HepG2 (cell line): ENCODE data around the gene AZI2. TPM values are rescaled to one million over a fixed set of nuclear protein-coding genes. Genes with fewer than 3 reads are reported as not detected.

Source experiments
- ATAC-seq: fragments of 200-7000 bp; cut with Tn5 transposase; 3 replicates; pipeline ENCODE4 v1.9.1; 2020; ENCODE audit warnings: mild to moderate bottlenecking, moderate library complexity
- BruUV-seq: library from RNA; stranded (reverse); fragments of 400-500 nt; replicated peaks from 2 replicates; lab custom pipeline; 2021; lab: Mats Ljungman, UMichigan
- CTCF ChIA-PET: fragments of 300-600 bp; formaldehyde crosslinking; extraction: SDS; loops from one replicate; lab custom pipeline; 2021; ENCODE audit warnings: low total read pairs, inconsistent platforms, low intra/inter-chr PET ratio; lab: Yijun Ruan, JAX
- POLR2A ChIA-PET: fragments of 350-600 bp; sonication (Branson Sonifier 250); formaldehyde crosslinking; loops from one replicate; lab custom pipeline; 2020; ENCODE audit warnings: antibody characterized with exemption, inconsistent platforms; lab: Yijun Ruan, JAX
- DNase-seq: peaks from one replicate; pipeline ENCODE4 v3.0.0-alpha.2; 2015; ENCODE audit warnings: low spot score
- FAIRE-seq: peaks from 3 replicates; lab custom pipeline; 2011; peaks lifted over from hg19 to GRCh38; lab: Jason Lieb, UNC
- H2AFZ ChIP-seq: one replicate; pipeline ENCODE4 v1.6.1; 2011; ENCODE audit warnings: low read length, inconsistent platforms
- H3K27ac ChIP-seq: fragments of 300-600 bp; 3 replicates; pipeline ENCODE4 v1.8.0; 2011; ENCODE audit warnings: mixed run types, mild to moderate bottlenecking, mixed read lengths, low read length, inconsistent platforms; ENCODE audit not compliant: insufficient read depth; ENCODE audit errors: extremely low read length
- H3K27me3 ChIP-seq, 2 experiments: fragments of 200-600 bp in 1 of 2; 2 replicates in 1 of 2; 3 replicates in 1 of 2; pipeline versions ENCODE4 v1.6.0 to v1.8.0; 2011; ENCODE audit warnings: low read length in 2 of 2, mild to moderate bottlenecking in 2 of 2, moderate library complexity in 2 of 2, inconsistent platforms in 1 of 2; ENCODE audit not compliant: insufficient read depth in 2 of 2, control insufficient read depth in 1 of 2
- H3K36me3 ChIP-seq, 2 experiments: fragments of 200-600 bp in 1 of 2; replicated peaks in 1 of 2; 2 replicates in 1 of 2; 3 replicates in 1 of 2; pipeline versions ENCODE4 v1.5.1 to v1.8.0; 2011; ENCODE audit warnings: low read length in 2 of 2, inconsistent platforms in 1 of 2; ENCODE audit not compliant: insufficient read depth in 2 of 2, control insufficient read depth in 1 of 2
- H3K4me1 ChIP-seq: 2 replicates; pipeline ENCODE4 v1.5.1; 2012; ENCODE audit warnings: low read length, inconsistent platforms; ENCODE audit not compliant: insufficient read depth
- H3K4me2 ChIP-seq: 2 replicates; pipeline ENCODE4 v1.6.0; 2011; ENCODE audit warnings: low read depth, low read length, inconsistent platforms
- H3K4me3 ChIP-seq, 3 experiments: fragments of 200-600 bp in 1 of 3; sonication (generic), shearing (Covaris generic) in 1 of 3; replicated peaks in 1 of 3; 2 replicates each; pipeline ENCODE4 v1.5.1; 2011 to 2016; ENCODE audit warnings: low read length in 3 of 3, inconsistent platforms in 2 of 3, low read depth in 2 of 3, mild to moderate bottlenecking in 2 of 3, control low read depth in 1 of 3, mixed read lengths in 1 of 3; ENCODE audit not compliant: insufficient read depth in 1 of 3
- H3K79me2 ChIP-seq: one replicate; pipeline ENCODE4 v1.6.1; 2011; ENCODE audit warnings: low read length, inconsistent platforms; ENCODE audit not compliant: insufficient read depth
- H3K9ac ChIP-seq: 2 replicates; pipeline ENCODE4 v1.6.0; 2011; ENCODE audit warnings: mild to moderate bottlenecking, low read depth, low read length, inconsistent platforms; ENCODE audit not compliant: insufficient read depth
- H3K9me3 ChIP-seq: 2 replicates; pipeline ENCODE4 v1.5.1; 2012; ENCODE audit warnings: mild to moderate bottlenecking, low read length
- H4K20me1 ChIP-seq: 2 replicates; pipeline ENCODE4 v1.6.0; 2011; ENCODE audit warnings: inconsistent platforms, mild to moderate bottlenecking, low read length, moderate library complexity; ENCODE audit not compliant: insufficient read depth
- MIER2 ChIP-seq: IDR thresholded peaks from 2 replicates; pipeline ENCODE4 v1.6.1; 2016; ENCODE audit warnings: missing biosample characterization, missing genetic modification reagents
- NFE2 ChIP-seq: sonication (generic); formaldehyde crosslinking; IDR thresholded peaks from 2 replicates; pipeline ENCODE4 v1.4.0; 2020; ENCODE audit warnings: missing genetic modification reagents
- SALL2 ChIP-seq: sonication (generic); formaldehyde crosslinking; IDR thresholded peaks from 2 replicates; pipeline ENCODE4 v1.8.1; 2023; ENCODE audit warnings: mild to moderate bottlenecking, missing genetic modification reagents, inconsistent platforms
- ZNF260 ChIP-seq: sonication (generic); formaldehyde crosslinking; IDR thresholded peaks from 2 replicates; pipeline ENCODE4 v1.4.0; 2020; ENCODE audit warnings: missing genetic modification reagents, low read depth, mild to moderate bottlenecking, borderline replicate concordance
- WGBS: methylation state at CpG from one replicate; pipeline ENCODE4 v1.1.6; 2017; ENCODE audit warnings: low lambda C conversion rate; 5-methylcytosine and 5-hydroxymethylcytosine counted together
- in situ Hi-C: cut with HindIII; loops from 2 replicates; pipeline ENCODE4 v1.10.0; 2017; ENCODE audit warnings: low pct_unique_long_range_greater_than_20kb; ENCODE audit not compliant: extremely low pct_ligation_motif_present
- intact Hi-C: fragments of 100-400 bp; cut with micrococcal nuclease; formaldehyde crosslinking; loops from one replicate; pipeline ENCODE4 v1.10.0; 2022; ENCODE audit not compliant: unreplicated experiment
- polyA plus RNA-seq, 8 experiments: library from polyadenylated mRNA; depleted of rRNA in 3 of 8; stranded (reverse) in 7 of 8; unstranded in 1 of 8; fragments of >200 nt; fragmentation: Illumina TruSeq in 4 of 8; extraction: Trizol in 4 of 8; gene quantifications; 2 replicates each; pipeline versions ENCODE4 v1.2.1 to v1.2.3, GENCODE V29; 2011 to 2016; ENCODE audit warnings: low read depth in 4 of 8, missing spikeins in 1 of 8, mixed read lengths in 1 of 8; ENCODE audit not compliant: insufficient read depth in 1 of 8
- total RNA-seq, 5 experiments: library from RNA; depleted of rRNA; stranded (reverse); fragments of >200 nt; fragmentation: Illumina TruSeq; extraction: Trizol; gene quantifications; 2 replicates each; pipeline ENCODE4 v1.2.3, GENCODE V29; 2016; ENCODE audit warnings: low read depth in 1 of 5
- TF ChIP-seq, protein P1 (sequence below): sonication (generic); formaldehyde crosslinking; IDR thresholded peaks from 2 replicates; pipeline ENCODE4 v1.5.0; 2020; ENCODE audit warnings: mild to moderate bottlenecking, missing genetic modification reagents
- TF ChIP-seq, protein P2 (sequence below): sonication (generic); formaldehyde crosslinking; conservative IDR thresholded peaks from 2 replicates; pipeline ENCODE4 v1.4.0; 2020; ENCODE audit warnings: missing genetic modification reagents
- TF ChIP-seq, protein P3 (sequence below): sonication (generic); formaldehyde crosslinking; IDR thresholded peaks from 2 replicates; pipeline ENCODE4 v1.5.1; 2020; ENCODE audit warnings: mild to moderate bottlenecking, missing genetic modification reagents, moderate library complexity

Gene AZI2
- total and polyA plus RNA-seq, 2 of the 13 experiments (the other 11 are each of a cell fraction or from before 2014, with no cell fraction given) = 43.7 to 49.8 TPM

DNA sequence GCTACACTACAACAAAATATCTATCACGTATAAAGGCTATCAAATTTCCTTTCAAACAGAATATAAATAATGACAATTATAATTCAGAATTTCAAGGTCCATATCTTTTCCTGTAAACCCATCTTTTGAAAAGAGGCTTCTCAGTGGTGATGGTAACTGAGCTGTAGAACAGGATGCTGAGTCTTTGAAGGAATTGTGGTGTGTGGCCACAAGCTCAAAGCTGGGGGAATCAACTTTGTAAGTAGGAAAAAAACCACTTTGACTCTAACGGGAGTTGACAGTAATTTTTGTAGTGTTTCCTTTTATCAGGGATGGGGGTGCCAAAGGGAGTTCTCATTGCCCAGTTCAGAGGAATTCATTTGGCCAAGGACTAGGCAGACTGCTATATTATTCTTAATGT lies 13.4 kb downstream of the AZI2 start:
- Histone ChIP-seq H3K4me2 (no peak overlapping the region), H3K27ac (no peak overlapping the region), H3K9me3 (no peaks in the 10 kb centered on the region), H3K27me3 (no peaks in the 10 kb centered on the region), H3K4me3 (no peak overlapping the region), H4K20me1 (no peaks in the 10 kb centered on the region), H3K79me2 (no peaks in the 10 kb centered on the region), H3K9ac (no peak overlapping the region), H3K4me1 (no peaks in the 10 kb centered on the region), H2AFZ (no peak overlapping the region), H3K36me3 (peaks cover 6 to 39% of the 10 kb centered on the region in 2 experiments; a peak in 4 of 5 replicates)
- POLR2A ChIA-PET = no interaction called here
- intact Hi-C loops (no loop called here), in situ Hi-C loops (no loop called here)
- TF ChIP-seq NFE2 = no peak
- TF ChIP-seq, protein P1, sequence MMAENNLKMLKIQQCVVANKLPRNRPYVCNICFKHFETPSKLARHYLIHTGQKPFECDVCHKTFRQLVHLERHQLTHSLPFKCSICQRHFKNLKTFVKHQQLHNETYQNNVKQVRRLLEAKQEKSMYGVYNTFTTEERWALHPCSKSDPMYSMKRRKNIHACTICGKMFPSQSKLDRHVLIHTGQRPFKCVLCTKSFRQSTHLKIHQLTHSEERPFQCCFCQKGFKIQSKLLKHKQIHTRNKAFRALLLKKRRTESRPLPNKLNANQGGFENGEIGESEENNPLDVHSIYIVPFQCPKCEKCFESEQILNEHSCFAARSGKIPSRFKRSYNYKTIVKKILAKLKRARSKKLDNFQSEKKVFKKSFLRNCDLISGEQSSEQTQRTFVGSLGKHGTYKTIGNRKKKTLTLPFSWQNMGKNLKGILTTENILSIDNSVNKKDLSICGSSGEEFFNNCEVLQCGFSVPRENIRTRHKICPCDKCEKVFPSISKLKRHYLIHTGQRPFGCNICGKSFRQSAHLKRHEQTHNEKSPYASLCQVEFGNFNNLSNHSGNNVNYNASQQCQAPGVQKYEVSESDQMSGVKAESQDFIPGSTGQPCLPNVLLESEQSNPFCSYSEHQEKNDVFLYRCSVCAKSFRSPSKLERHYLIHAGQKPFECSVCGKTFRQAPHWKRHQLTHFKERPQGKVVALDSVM (CRISPR knock-in tag) = no peak
- no peak for TF ChIP-seq MIER2 (CRISPR knock-in tag)
- TF ChIP-seq, protein P2, sequence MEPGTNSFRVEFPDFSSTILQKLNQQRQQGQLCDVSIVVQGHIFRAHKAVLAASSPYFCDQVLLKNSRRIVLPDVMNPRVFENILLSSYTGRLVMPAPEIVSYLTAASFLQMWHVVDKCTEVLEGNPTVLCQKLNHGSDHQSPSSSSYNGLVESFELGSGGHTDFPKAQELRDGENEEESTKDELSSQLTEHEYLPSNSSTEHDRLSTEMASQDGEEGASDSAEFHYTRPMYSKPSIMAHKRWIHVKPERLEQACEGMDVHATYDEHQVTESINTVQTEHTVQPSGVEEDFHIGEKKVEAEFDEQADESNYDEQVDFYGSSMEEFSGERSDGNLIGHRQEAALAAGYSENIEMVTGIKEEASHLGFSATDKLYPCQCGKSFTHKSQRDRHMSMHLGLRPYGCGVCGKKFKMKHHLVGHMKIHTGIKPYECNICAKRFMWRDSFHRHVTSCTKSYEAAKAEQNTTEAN (CRISPR knock-in tag) = no peak
- no peak for TF ChIP-seq ZNF260 (CRISPR knock-in tag)
- TF ChIP-seq, protein P3, sequence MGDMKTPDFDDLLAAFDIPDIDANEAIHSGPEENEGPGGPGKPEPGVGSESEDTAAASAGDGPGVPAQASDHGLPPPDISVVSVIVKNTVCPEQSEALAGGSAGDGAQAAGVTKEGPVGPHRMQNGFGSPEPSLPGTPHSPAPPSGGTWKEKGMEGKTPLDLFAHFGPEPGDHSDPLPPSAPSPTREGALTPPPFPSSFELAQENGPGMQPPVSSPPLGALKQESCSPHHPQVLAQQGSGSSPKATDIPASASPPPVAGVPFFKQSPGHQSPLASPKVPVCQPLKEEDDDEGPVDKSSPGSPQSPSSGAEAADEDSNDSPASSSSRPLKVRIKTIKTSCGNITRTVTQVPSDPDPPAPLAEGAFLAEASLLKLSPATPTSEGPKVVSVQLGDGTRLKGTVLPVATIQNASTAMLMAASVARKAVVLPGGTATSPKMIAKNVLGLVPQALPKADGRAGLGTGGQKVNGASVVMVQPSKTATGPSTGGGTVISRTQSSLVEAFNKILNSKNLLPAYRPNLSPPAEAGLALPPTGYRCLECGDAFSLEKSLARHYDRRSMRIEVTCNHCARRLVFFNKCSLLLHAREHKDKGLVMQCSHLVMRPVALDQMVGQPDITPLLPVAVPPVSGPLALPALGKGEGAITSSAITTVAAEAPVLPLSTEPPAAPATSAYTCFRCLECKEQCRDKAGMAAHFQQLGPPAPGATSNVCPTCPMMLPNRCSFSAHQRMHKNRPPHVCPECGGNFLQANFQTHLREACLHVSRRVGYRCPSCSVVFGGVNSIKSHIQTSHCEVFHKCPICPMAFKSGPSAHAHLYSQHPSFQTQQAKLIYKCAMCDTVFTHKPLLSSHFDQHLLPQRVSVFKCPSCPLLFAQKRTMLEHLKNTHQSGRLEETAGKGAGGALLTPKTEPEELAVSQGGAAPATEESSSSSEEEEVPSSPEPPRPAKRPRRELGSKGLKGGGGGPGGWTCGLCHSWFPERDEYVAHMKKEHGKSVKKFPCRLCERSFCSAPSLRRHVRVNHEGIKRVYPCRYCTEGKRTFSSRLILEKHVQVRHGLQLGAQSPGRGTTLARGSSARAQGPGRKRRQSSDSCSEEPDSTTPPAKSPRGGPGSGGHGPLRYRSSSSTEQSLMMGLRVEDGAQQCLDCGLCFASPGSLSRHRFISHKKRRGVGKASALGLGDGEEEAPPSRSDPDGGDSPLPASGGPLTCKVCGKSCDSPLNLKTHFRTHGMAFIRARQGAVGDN = no peak
- no peak for TF ChIP-seq SALL2
- DNase-seq (no peak), FAIRE-seq (no peak), ATAC-seq (no peak)
- WGBS = 95% methylated on average over 2 of the region's 2 CpGs
- BruUV-seq = no TSS peak
- CTCF ChIA-PET = no interaction called here
